Naive thymus-derived CD4-positive, alpha-beta T cell (primary cell): Measurements from ENCODE around the gene OTX1. TPM values are rescaled to one million over a fixed set of nuclear protein-coding genes. Genes with fewer than 3 reads are reported as not detected.
"Not testable (repeated sequence)": the region's sequence is repeated elsewhere in the genome, so short reads cannot be mapped to it uniquely, and the experiment has no call there.

ENCODE experiments used
- ATAC-seq: fragments of 150-1000 bp; cut with Tn5 transposase; 2 replicates; pipeline ENCODE4 v1.10.0; 2021; ENCODE audit warnings: mild to moderate bottlenecking, moderate library complexity
- CTCF ChIA-PET: fragments of 350-600 bp; sonication (Branson Sonifier 250); formaldehyde crosslinking; loops from one replicate; lab custom pipeline; 2021; ENCODE audit warnings: antibody characterized with exemption; lab: Charles Lee
- POLR2A ChIA-PET: fragments of 350-600 bp; sonication (Branson Sonifier 250); formaldehyde crosslinking; loops from one replicate; lab custom pipeline; 2021; ENCODE audit warnings: antibody characterized with exemption, inconsistent platforms; lab: Charles Lee
- DNase-seq, 9 donors: peaks; one replicate each; pipeline versions ENCODE4 v3.0.0 to v3.0.0-alpha.2; 2020 to 2022; ENCODE audit warnings: mixed read lengths in 1 of 9
- H3K27ac ChIP-seq: one replicate; pipeline ENCODE4 v1.7.0; 2013; ENCODE audit warnings: mild to moderate bottlenecking, low read depth, low read length, moderate library complexity
- H3K27me3 ChIP-seq, 2 donors: one replicate each; pipeline ENCODE4 v1.7.0; 2013; ENCODE audit warnings: low read length in 2 of 2, mild to moderate bottlenecking in 2 of 2, moderate library complexity in 2 of 2; ENCODE audit not compliant: control insufficient read depth in 2 of 2, insufficient read depth in 2 of 2
- H3K36me3 ChIP-seq, 3 experiments: 1 replicate in 2 of 3; 2 replicates in 1 of 3; pipeline ENCODE4 v1.7.0; 2013; ENCODE audit warnings: low read length in 3 of 3, mild to moderate bottlenecking in 3 of 3, moderate library complexity in 1 of 3; ENCODE audit not compliant: insufficient read depth in 3 of 3, control insufficient read depth in 2 of 3
- H3K4me1 ChIP-seq, 2 donors: one replicate each; pipeline ENCODE4 v1.7.0; 2013; ENCODE audit warnings: low read length in 2 of 2, mild to moderate bottlenecking in 2 of 2, moderate library complexity in 1 of 2; ENCODE audit not compliant: control insufficient read depth in 2 of 2, insufficient read depth in 2 of 2
- H3K4me3 ChIP-seq: 2 replicates; pipeline ENCODE4 v1.7.0; 2013; ENCODE audit warnings: mild to moderate bottlenecking, low read length
- H3K9me3 ChIP-seq, 3 experiments: 1 replicate in 2 of 3; 2 replicates in 1 of 3; pipeline ENCODE4 v1.7.0; 2013; ENCODE audit warnings: low read length in 3 of 3; ENCODE audit not compliant: control insufficient read depth in 2 of 3
- H3K27ac Mint-ChIP-seq, 9 donors: one replicate each; pipeline ENCODE4 v1.8.0; 2020 to 2022; ENCODE audit warnings: mixed read lengths in 9 of 9, mild to moderate bottlenecking in 8 of 9, moderate library complexity in 5 of 9, inconsistent platforms in 2 of 9
- H3K27me3 Mint-ChIP-seq, 5 donors: one replicate each; pipeline ENCODE4 v1.8.0; 2021 to 2022; ENCODE audit warnings: mixed read lengths in 5 of 5, mild to moderate bottlenecking in 1 of 5
- H3K36me3 Mint-ChIP-seq, 5 donors: one replicate each; pipeline ENCODE4 v1.8.0; 2020 to 2022; ENCODE audit warnings: mixed read lengths in 5 of 5, mild to moderate bottlenecking in 3 of 5, inconsistent platforms in 1 of 5
- H3K4me1 Mint-ChIP-seq, 7 donors: one replicate each; pipeline ENCODE4 v1.8.0; 2020 to 2022; ENCODE audit warnings: mixed read lengths in 7 of 7, mild to moderate bottlenecking in 3 of 7, inconsistent platforms in 1 of 7
- H3K4me3 Mint-ChIP-seq, 10 donors: one replicate each; pipeline ENCODE4 v1.8.0; 2020 to 2022; ENCODE audit warnings: mild to moderate bottlenecking in 10 of 10, mixed read lengths in 10 of 10, moderate library complexity in 6 of 10, inconsistent platforms in 2 of 10
- H3K9me3 Mint-ChIP-seq, 11 donors: one replicate each; pipeline ENCODE4 v1.8.0; 2020 to 2022; ENCODE audit warnings: mixed read lengths in 11 of 11, mild to moderate bottlenecking in 4 of 11, inconsistent platforms in 1 of 11, moderate library complexity in 1 of 11
- intact Hi-C, 2 donors: fragments of 100-400 bp; cut with micrococcal nuclease; formaldehyde crosslinking; loops; one replicate each; pipeline ENCODE4 v1.15.1; 2023
- polyA plus RNA-seq, 2 donors: library from polyadenylated mRNA; unstranded; fragments of 300-500 nt; fragmentation: Illumina TruSeq; gene quantifications; one replicate each; pipeline ENCODE4 v1.2.3, GENCODE V29; 2021
- total RNA-seq, 6 experiments: library from RNA in 5 of 6; stranded (reverse) in 5 of 6; gene quantifications; 1 replicate in 5 of 6; 2 replicates in 1 of 6; pipeline ENCODE4 v1.2.3 and lab custom pipeline; 2021 to 2026

The OTX1 gene
- total and polyA plus RNA-seq, 7 experiments from 2014 or later = not detected

- Histone ChIP-seq H3K27me3 (peaks cover 0 to 9% of the 10 kb centered on the region in 2 donors), H3K27ac (no peak overlapping the region), H3K4me3 (no peak overlapping the region), H3K4me1 (peaks cover 0 to 4% of the 10 kb centered on the region in 2 donors), H3K36me3 (no peaks in the 10 kb centered on the region), H3K9me3 (no peaks in the 10 kb centered on the region)
- POLR2A ChIA-PET = no interaction called here
- H3K27ac Mint-ChIP-seq = no peak overlapping the region
- peaks cover 0 to 5% (median 0%) of the 10 kb centered on the region in 5 donors for H3K36me3 Mint-ChIP-seq
- ATAC-seq (no peak), DNase-seq (no peak)
- H3K27me3 Mint-ChIP-seq = peaks cover 62 to 70% (median 65%) of the 10 kb centered on the region in 5 donors
- CTCF ChIA-PET = no interaction called here
- intact Hi-C loops = no loop called here
- no peak overlapping the region for H3K4me3 Mint-ChIP-seq
- H3K9me3 Mint-ChIP-seq = peaks cover 0 to 28% (median 9%) of the 10 kb centered on the region in 11 donors
- H3K4me1 Mint-ChIP-seq = peaks cover 0 to 7% (median 5%) of the 10 kb centered on the region in 7 donors
These were observed 13.6 kb downstream of the OTX1 start for GRCh38 chr2:63064197-63064596.

DNA sequence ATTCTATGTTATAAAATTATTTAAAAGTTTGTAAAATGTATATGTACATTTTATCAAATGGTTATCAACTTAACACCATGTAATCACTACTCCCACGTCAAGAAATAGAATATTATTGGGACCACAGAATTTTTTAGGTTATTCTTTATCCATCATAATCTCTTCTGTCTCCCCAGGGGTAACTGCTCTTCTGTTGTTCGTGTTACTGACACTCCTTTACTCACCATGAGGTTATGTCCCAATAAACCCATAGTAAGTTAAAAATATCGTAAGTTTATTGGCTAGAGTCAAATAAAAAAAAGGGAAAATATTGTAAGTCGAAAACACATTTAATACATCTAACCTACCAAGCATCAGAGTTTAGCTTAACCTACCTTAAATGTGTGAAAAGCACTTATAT, 14.0 kb downstream of the OTX1 start:
- no peaks in the 10 kb centered on the region for H3K9me3 ChIP-seq
- H3K9me3 Mint-ChIP-seq = peaks cover 0 to 28% (median 9%) of the 10 kb centered on the region in 11 donors
- POLR2A ChIA-PET = no interaction called here
- ATAC-seq (no peak), DNase-seq (no peak)
- no peaks in the 10 kb centered on the region for H3K36me3 ChIP-seq
- CTCF ChIA-PET = no interaction called here
- H3K27me3 ChIP-seq = peaks cover 0 to 9% of the 10 kb centered on the region in 2 donors
- intact Hi-C loops = no loop called here
- no peak overlapping the region for H3K4me3 Mint-ChIP-seq
- H3K4me1 Mint-ChIP-seq = peaks cover 0 to 7% (median 5%) of the 10 kb centered on the region in 7 donors
- H3K27ac Mint-ChIP-seq = no peak overlapping the region
- H3K4me1 ChIP-seq = no peaks in the 10 kb centered on the region
- H3K36me3 Mint-ChIP-seq = peaks cover 0 to 5% (median 0%) of the 10 kb centered on the region in 5 donors
- H3K27ac ChIP-seq = no peak overlapping the region
- H3K27me3 Mint-ChIP-seq = peaks cover 62 to 70% (median 67%) of the 10 kb centered on the region in 5 donors
- H3K4me3 ChIP-seq = no peak overlapping the region

GRCh38 chr2:63066265-63066664, 15.6 kb downstream of the OTX1 start:
- Mint-ChIP-seq H3K4me3 (no peak overlapping the region), H3K36me3 (no peaks in the 10 kb centered on the region), H3K9me3 (peaks cover 0 to 17% (median 2%) of the 10 kb centered on the region in 11 donors), H3K4me1 (no peaks in the 10 kb centered on the region), H3K27me3 (peaks cover 51 to 56% (median 54%) of the 10 kb centered on the region in 5 donors), H3K27ac (no peak overlapping the region)
- no peaks in the 10 kb centered on the region for H3K4me1 ChIP-seq
- no peak for DNase-seq
- ATAC-seq = no peak
- ChIA-PET POLR2A (no interaction called here), CTCF (no interaction called here)
- H3K36me3 ChIP-seq = no peaks in the 10 kb centered on the region
- peaks cover 0 to 5% of the 10 kb centered on the region in 2 donors for H3K27me3 ChIP-seq
- H3K4me3 ChIP-seq = no peak overlapping the region
- H3K9me3 ChIP-seq = no peaks in the 10 kb centered on the region
- no peak overlapping the region for H3K27ac ChIP-seq
- intact Hi-C loops = no loop called here

DNA sequence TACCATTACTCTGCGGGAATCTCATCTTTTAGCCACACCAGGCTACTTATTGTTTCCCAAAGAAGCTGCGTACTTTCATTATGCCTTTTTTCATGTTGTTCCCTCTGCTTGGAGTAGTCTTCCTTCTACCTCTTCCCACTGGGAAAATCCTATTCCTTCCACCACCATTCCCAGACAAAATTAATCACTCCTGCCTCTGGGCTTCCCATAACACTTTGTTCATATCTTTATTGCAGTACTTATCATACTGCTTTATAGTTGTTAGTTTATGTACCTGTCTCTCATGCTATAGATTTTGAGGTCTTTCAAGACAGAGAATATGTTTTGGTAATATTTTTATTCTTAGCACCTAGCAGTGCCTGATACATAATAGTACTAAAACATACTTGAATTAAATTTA, 16.2 kb downstream of the OTX1 start:
- Histone ChIP-seq H3K4me1 (no peaks in the 10 kb centered on the region), H3K27ac (no peak overlapping the region), H3K27me3 (no peaks in the 10 kb centered on the region), H3K4me3 (no peak overlapping the region), H3K9me3 (no peaks in the 10 kb centered on the region), H3K36me3 (no peaks in the 10 kb centered on the region)
- H3K36me3 Mint-ChIP-seq = no peaks in the 10 kb centered on the region
- ChIA-PET POLR2A (no interaction called here), CTCF (no interaction called here)
- no peak overlapping the region for H3K27ac Mint-ChIP-seq
- peaks cover 45 to 52% (median 48%) of the 10 kb centered on the region in 5 donors for H3K27me3 Mint-ChIP-seq
- ATAC-seq (no peak), DNase-seq (no peak)
- H3K9me3 Mint-ChIP-seq = peaks cover 0 to 14% (median 2%) of the 10 kb centered on the region in 11 donors
- H3K4me1 Mint-ChIP-seq = no peaks in the 10 kb centered on the region
- no peak overlapping the region for H3K4me3 Mint-ChIP-seq
- intact Hi-C loops = no loop called here

DNA sequence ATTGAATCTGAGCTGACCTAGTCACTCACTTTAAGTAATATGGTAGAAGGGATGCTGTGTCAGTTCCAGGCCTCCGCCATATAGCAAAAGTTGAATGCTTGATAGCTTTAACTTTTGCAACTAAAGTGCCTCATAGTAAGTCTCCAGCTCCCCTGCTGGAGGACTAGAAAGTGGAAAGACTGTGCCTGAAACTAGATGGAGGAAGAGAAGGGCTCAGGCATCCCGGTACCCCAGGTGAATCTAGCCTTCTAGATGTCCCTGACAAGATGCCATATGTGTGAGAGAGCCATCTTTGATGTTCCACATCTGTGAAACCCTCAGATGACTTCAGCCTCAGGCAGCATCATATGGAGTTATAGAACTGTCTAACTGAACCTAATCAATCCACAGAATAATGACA, 21.0 kb downstream of the OTX1 start:
- POLR2A ChIA-PET = no interaction called here
- no peak overlapping the region for H3K4me3 ChIP-seq
- no peaks in the 10 kb centered on the region for H3K4me1 Mint-ChIP-seq
- H3K9me3 Mint-ChIP-seq = peaks cover 0 to 3% (median 0%) of the 10 kb centered on the region in 11 donors
- no peaks in the 10 kb centered on the region for H3K27me3 ChIP-seq
- no peak for DNase-seq
- no peak overlapping the region for H3K4me3 Mint-ChIP-seq
- H3K9me3 ChIP-seq = no peaks in the 10 kb centered on the region
- no peaks in the 10 kb centered on the region for H3K36me3 Mint-ChIP-seq
- no peak overlapping the region for H3K27ac Mint-ChIP-seq
- intact Hi-C loops = no loop called here
- H3K36me3 ChIP-seq = no peaks in the 10 kb centered on the region
- H3K27ac ChIP-seq = no peak overlapping the region
- CTCF ChIA-PET = no interaction called here
- no peaks in the 10 kb centered on the region for H3K4me1 ChIP-seq
- H3K27me3 Mint-ChIP-seq = peaks cover 15 to 43% (median 22%) of the 10 kb centered on the region in 5 donors
- ATAC-seq = no peak

- no peak for DNase-seq
- ChIA-PET POLR2A (no interaction called here), CTCF (no interaction called here)
- Mint-ChIP-seq H3K9me3 (peaks cover 0 to 2% (median 0%) of the 10 kb centered on the region in 11 donors), H3K4me1 (no peaks in the 10 kb centered on the region), H3K36me3 (no peaks in the 10 kb centered on the region), H3K27ac (no peak overlapping the region), H3K4me3 (no peak overlapping the region), H3K27me3 (peaks cover 12 to 50% (median 28%) of the 10 kb centered on the region in 5 donors)
- no peak for ATAC-seq
- Histone ChIP-seq H3K27ac (no peak overlapping the region), H3K27me3 (no peaks in the 10 kb centered on the region), H3K4me1 (no peaks in the 10 kb centered on the region), H3K4me3 (no peak overlapping the region), H3K9me3 (no peaks in the 10 kb centered on the region), H3K36me3 (no peaks in the 10 kb centered on the region)
- intact Hi-C loops = no loop called here
These were observed 23.4 kb downstream of the OTX1 start for GRCh38 chr2:63073994-63074393.

DNA sequence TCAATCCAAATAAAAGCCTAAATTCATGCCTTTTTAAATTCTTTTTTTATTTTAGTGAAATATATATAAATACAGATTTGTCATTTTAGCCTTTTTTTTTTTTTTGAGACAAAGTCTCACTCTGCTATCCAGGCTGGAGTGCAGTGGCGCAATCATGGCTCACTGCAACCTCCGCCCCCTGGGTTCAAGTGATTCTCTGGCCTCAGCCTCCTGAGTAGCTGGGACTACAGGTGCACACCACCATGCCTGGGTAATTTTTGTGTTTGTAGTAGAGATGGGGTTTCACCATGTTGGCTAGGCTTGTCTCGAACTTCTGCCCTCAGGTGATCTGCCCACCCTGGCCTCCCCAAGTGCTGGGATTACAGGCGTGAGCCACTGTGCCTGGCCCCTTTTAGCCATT, 23.8 kb downstream of the OTX1 start:
- intact Hi-C loops, CTCF ChIA-PET, H3K4me3 ChIP-seq, H3K27ac ChIP-seq, H3K27me3 ChIP-seq, H3K4me1 ChIP-seq, POLR2A ChIA-PET, H3K36me3 ChIP-seq, H3K36me3 Mint-ChIP-seq, H3K4me3 Mint-ChIP-seq, ATAC-seq, H3K27ac Mint-ChIP-seq, H3K9me3 ChIP-seq, H3K4me1 Mint-ChIP-seq, H3K9me3 Mint-ChIP-seq, DNase-seq: not testable (repeated sequence)
- H3K27me3 Mint-ChIP-seq = peaks cover 9 to 50% (median 28%) of the 10 kb centered on the region in 5 donors
